Spleen (tissue), 7 donors: ENCODE measurements around the gene CDK10.

ENCODE experiments used
- POLR2AphosphoS5 ChIP-seq, 3 donors: sonication (generic); formaldehyde crosslinking; IDR thresholded peaks; one replicate each; pipeline ENCODE4 v1.5.1; 2017; ENCODE audit warnings: antibody characterized with exemption in 3 of 3
- TF ChIP-seq, protein P1 (sequence below), 11 experiments: fragments of 200-600 bp in 7 of 11; fragments of 450-650 bp in 4 of 11; sonication (generic) in 4 of 11; IDR thresholded peaks in 8 of 11; conservative IDR thresholded peaks in 3 of 11; 1 replicate in 7 of 11; 2 replicates in 4 of 11; pipeline versions ENCODE4 v1.4.0 to v1.8.0; 2016 to 2021; ENCODE audit warnings: antibody characterized with exemption in 11 of 11, inconsistent platforms in 4 of 11, mild to moderate bottlenecking in 1 of 11
- donor health status: DM: no; HTN: no; CAD: no; lungs with moderate emphysema.
- donor health status: DM: no; HTN: no; CAD: no.
- donor health status: DM: no; HTN: no; CAD: no.

DNA sequence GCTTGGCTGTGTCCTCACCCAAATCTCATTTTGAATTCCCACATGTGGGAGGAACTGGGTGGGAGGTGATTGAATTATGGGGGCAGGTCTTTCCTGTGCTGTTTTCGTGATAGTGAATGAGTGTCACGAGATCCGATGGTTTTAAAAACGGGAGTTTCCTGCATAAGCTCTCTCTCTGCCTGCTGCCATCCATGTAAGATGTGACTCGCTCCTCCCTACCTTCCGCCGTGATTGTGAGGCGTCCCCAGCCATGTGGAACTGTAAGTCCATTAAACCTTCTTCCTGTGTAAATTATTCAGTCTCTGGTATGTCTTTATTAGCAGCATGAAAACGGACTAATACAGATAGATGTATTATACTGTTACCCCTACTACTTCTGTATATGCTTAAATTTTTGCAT is 25.3 kb upstream of the CDK10 start:
- TF ChIP-seq, protein P1, sequence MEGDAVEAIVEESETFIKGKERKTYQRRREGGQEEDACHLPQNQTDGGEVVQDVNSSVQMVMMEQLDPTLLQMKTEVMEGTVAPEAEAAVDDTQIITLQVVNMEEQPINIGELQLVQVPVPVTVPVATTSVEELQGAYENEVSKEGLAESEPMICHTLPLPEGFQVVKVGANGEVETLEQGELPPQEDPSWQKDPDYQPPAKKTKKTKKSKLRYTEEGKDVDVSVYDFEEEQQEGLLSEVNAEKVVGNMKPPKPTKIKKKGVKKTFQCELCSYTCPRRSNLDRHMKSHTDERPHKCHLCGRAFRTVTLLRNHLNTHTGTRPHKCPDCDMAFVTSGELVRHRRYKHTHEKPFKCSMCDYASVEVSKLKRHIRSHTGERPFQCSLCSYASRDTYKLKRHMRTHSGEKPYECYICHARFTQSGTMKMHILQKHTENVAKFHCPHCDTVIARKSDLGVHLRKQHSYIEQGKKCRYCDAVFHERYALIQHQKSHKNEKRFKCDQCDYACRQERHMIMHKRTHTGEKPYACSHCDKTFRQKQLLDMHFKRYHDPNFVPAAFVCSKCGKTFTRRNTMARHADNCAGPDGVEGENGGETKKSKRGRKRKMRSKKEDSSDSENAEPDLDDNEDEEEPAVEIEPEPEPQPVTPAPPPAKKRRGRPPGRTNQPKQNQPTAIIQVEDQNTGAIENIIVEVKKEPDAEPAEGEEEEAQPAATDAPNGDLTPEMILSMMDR (IDR thresholded peaks at IDR 0.05 in 8 of 11, conservative IDR thresholded peaks at IDR 0.05 in 3 of 11) = no peak
- no peak for TF ChIP-seq POLR2AphosphoS5 (IDR thresholded peaks at IDR 0.05)
